Sigmoid colon (tissue), 4 donors: ENCODE data around the gene HAUS3.

Experiments used
- EP300 ChIP-seq, 4 donors: sonication (generic); formaldehyde crosslinking; IDR thresholded peaks; one replicate each; pipeline ENCODE4 v1.6.1; 2017; ENCODE audit warnings: antibody characterized with exemption in 4 of 4
- POLR2A ChIP-seq, 2 donors: fragments of 450-650 bp; IDR thresholded peaks; one replicate each; pipeline ENCODE4 v1.6.1; 2016; ENCODE audit warnings: antibody characterized with exemption in 2 of 2, mild to moderate bottlenecking in 2 of 2, moderate library complexity in 2 of 2
- POLR2AphosphoS5 ChIP-seq, 4 donors: sonication (generic); formaldehyde crosslinking; IDR thresholded peaks; one replicate each; pipeline ENCODE4 v1.6.1; 2017; ENCODE audit warnings: antibody characterized with exemption in 4 of 4
- TF ChIP-seq, protein P1 (sequence below), 4 experiments: fragments of 450-650 bp in 3 of 4; fragments of 200-600 bp in 1 of 4; IDR thresholded peaks; one replicate each; pipeline ENCODE4 v1.5.1; 2016 to 2019; ENCODE audit warnings: antibody characterized with exemption in 4 of 4, mild to moderate bottlenecking in 3 of 4, moderate library complexity in 2 of 4

DNA sequence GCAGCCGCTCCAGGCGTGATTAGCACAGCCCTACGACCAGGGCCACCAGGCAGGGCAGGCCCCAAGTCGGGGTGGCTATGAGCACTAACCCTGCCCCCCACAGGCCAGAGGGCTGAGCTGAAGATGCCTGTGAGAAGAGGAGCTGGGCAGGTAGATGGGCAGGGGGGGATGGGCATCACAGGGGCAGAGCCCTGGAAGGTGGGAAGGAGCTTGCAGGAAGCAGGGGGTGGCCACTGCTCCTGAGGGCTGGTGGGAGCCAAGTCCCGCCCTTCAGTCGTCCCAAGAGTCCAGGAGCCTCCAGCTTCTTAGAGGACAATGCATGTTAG, 27.2 kb upstream of the HAUS3 start:
- TF ChIP-seq, protein P1, sequence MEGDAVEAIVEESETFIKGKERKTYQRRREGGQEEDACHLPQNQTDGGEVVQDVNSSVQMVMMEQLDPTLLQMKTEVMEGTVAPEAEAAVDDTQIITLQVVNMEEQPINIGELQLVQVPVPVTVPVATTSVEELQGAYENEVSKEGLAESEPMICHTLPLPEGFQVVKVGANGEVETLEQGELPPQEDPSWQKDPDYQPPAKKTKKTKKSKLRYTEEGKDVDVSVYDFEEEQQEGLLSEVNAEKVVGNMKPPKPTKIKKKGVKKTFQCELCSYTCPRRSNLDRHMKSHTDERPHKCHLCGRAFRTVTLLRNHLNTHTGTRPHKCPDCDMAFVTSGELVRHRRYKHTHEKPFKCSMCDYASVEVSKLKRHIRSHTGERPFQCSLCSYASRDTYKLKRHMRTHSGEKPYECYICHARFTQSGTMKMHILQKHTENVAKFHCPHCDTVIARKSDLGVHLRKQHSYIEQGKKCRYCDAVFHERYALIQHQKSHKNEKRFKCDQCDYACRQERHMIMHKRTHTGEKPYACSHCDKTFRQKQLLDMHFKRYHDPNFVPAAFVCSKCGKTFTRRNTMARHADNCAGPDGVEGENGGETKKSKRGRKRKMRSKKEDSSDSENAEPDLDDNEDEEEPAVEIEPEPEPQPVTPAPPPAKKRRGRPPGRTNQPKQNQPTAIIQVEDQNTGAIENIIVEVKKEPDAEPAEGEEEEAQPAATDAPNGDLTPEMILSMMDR (IDR thresholded peaks at IDR 0.05), result no peak
- TF ChIP-seq POLR2AphosphoS5 (IDR thresholded peaks at IDR 0.05) (no peak), EP300 (IDR thresholded peaks at IDR 0.05) (no peak), POLR2A (IDR thresholded peaks at IDR 0.05) (no peak)
